ENCODE data around the gene KRTAP12-1.
"Not testable (repeated sequence)": the region's sequence is repeated elsewhere in the genome, so short reads cannot be mapped to it uniquely, and the experiment has no call there.

The KRTAP12-1 gene

GRCh38 chr21:44667612-44668011 is 14.4 kb downstream of the KRTAP12-1 start:
- DNase-seq (ENCODE audit: low read depth in 2 of 2): no peak

GRCh38 chr21:44666401-44667320 is 15.3 kb downstream of the KRTAP12-1 start, which contains the start of gene KRTAP12-2:
Gene KRTAP12-2 (minus strand): TSS chr21:44666927. CDS start chr21:44666886, 41 bp downstream.
- DNase-seq (ENCODE audit: low read depth in 2 of 2): no peak

GRCh38 chr21:44664691-44665090 is 17.3 kb downstream of the KRTAP12-1 start:
- no peak for DNase-seq (ENCODE audit: low read depth in 2 of 2)

GRCh38 chr21:44661567-44661966 is 20.4 kb downstream of the KRTAP12-1 start:
- not testable (repeated sequence) for DNase-seq (ENCODE audit: low read depth in 2 of 2)

GRCh38 chr21:44658913-44659595 is 22.9 kb downstream of the KRTAP12-1 start:
- DNase-seq (ENCODE audit: low read depth in 2 of 2): no peak

- DNase-seq (ENCODE audit: low read depth in 2 of 2): no peak
Observed at GRCh38 chr21:44658541-44658910, 23.4 kb downstream of the KRTAP12-1 start.

- peak in 1 of 2 donors; percentile 19 for DNase-seq (ENCODE audit: low read depth in 2 of 2)
Observed at GRCh38 chr21:44657635-44658540, 24.1 kb downstream of the KRTAP12-1 start, which contains the start of gene KRTAP12-3. Gene KRTAP12-3 (plus strand): TSS chr21:44657932. CDS start chr21:44657980, 48 bp downstream.

GRCh38 chr21:44656868-44657267 is 25.1 kb downstream of the KRTAP12-1 start:
- DNase-seq (ENCODE audit: low read depth in 2 of 2): no peak

GRCh38 chr21:44654576-44655175 is 27.3 kb downstream of the KRTAP12-1 start, which contains the start of gene KRTAP12-4:
Gene KRTAP12-4 (minus strand): TSS chr21:44654659. CDS start chr21:44654614, 45 bp downstream.
- no peak for DNase-seq (ENCODE audit: low read depth in 2 of 2)

- peak in 1 of 2 donors; percentile 27 for DNase-seq (ENCODE audit: low read depth in 2 of 2)
Observed at GRCh38 chr21:44653656-44654575, 28.0 kb downstream of the KRTAP12-1 start.

- no peak for DNase-seq (ENCODE audit: low read depth in 2 of 2)
Observed at GRCh38 chr21:44653123-44653522, 28.8 kb downstream of the KRTAP12-1 start.

- DNase-seq (ENCODE audit: low read depth in 2 of 2): no peak
Observed at GRCh38 chr21:44650973-44651675, 30.8 kb downstream of the KRTAP12-1 start.

- DNase-seq (ENCODE audit: low read depth in 2 of 2): no peak
Observed at GRCh38 chr21:44650265-44650972, 31.5 kb downstream of the KRTAP12-1 start.

- no peak for DNase-seq (ENCODE audit: low read depth in 2 of 2)
Observed at GRCh38 chr21:44649521-44650100, 32.4 kb downstream of the KRTAP12-1 start.

- DNase-seq (ENCODE audit: low read depth in 2 of 2): no peak
Observed at GRCh38 chr21:44648557-44649311, 33.2 kb downstream of the KRTAP12-1 start.

GRCh38 chr21:44647222-44647552 is 34.8 kb downstream of the KRTAP12-1 start:
- no peak for DNase-seq (ENCODE audit: low read depth in 2 of 2)

GRCh38 chr21:44646366-44647221 is 35.4 kb downstream of the KRTAP12-1 start, which contains the start of gene KRTAP10-11:
Gene KRTAP10-11 (plus strand): TSS chr21:44646414. CDS start chr21:44646459, 45 bp downstream.
- not testable (repeated sequence) for DNase-seq (ENCODE audit: low read depth in 2 of 2)
